A549 treated with AZD2906 at 1 μM for 4 hours (cell line): Measurements from ENCODE around the gene OR9A4. TPM values are rescaled to one million over a fixed set of nuclear protein-coding genes. Genes with fewer than 3 reads are reported as not detected.

Source experiments
- total RNA-seq: library from RNA; stranded (reverse); fragments of 200-300 nt; extraction: Qiagen RNA extraction; gene quantifications from 5 replicates; pipeline ENCODE4 v1.2.3, GENCODE V29; 2022

Gene OR9A4
- not detected in 5 replicates for total RNA-seq

GRCh38 chr7:141916099-141916498, at the start of gene OR9A4:
Gene OR9A4, plus strand, starts transcription at chr7:141916399. Its CDS starts 2,477 bp downstream, at chr7:141918876.

DNA sequence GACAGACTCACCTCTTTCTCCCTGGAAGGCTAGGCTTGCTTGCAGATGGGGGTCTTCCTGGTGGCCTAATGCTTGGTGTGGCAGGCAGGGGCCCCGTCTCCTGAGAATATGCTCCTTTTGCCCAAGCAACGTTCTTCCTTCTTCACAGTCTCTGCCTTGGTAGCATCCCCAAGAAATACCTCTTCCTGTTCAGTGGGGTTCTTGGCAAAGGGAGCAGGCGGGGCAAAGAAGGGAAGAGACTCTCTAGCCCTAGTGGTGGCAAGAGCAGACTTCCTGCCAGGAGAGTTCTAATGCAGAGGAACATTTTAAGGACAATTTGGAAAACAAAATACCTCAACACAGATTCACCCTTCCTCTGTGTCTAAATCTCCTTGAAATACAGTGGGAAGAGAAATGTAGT, 30.6 kb downstream of the OR9A4 start, which contains the start of gene CLEC5A:
Gene CLEC5A (minus strand): TSS at position 179 of the 400 bp plus-strand sequence. CDS start 682 bp downstream, outside the sequence.

Other genes starting within 250 kb of the OR9A4 start
- 4.6 to 6.0 TPM (median 5.6 TPM) in 5 replicates for gene DENND11, start 214.2 kb upstream of the OR9A4 start, total RNA-seq
- not detected in 5 replicates for gene WEE2, start 208.0 kb upstream of the OR9A4 start, total RNA-seq
- gene SSBP1, start 178.0 kb upstream of the OR9A4 start, total RNA-seq, result 272 to 326 TPM (median 276 TPM) in 5 replicates
- not detected in 5 replicates for gene TAS2R3, start 152.3 kb upstream of the OR9A4 start, total RNA-seq
- 0.05 to 0.17 TPM (median 0.11 TPM) in 5 replicates for gene TAS2R4, start 139.7 kb upstream of the OR9A4 start, total RNA-seq
- 0.28 to 0.44 TPM (median 0.36 TPM) in 5 replicates for gene TAS2R5, start 126.2 kb upstream of the OR9A4 start, total RNA-seq
- gene PRSS37, start 74.9 kb upstream of the OR9A4 start, total RNA-seq, result not detected in 5 replicates
- gene CLEC5A, start 30.6 kb downstream of the OR9A4 start, total RNA-seq, result not detected in 5 replicates
- not detected in 5 replicates for gene TAS2R38, start 57.4 kb downstream of the OR9A4 start, total RNA-seq
- 0.58 to 0.73 TPM (median 0.60 TPM) in 5 replicates for gene MGAM, start 79.5 kb downstream of the OR9A4 start, total RNA-seq
- 0.01 to 0.02 TPM (median 0.02 TPM) in 3 of 5 replicates, not detected in the others for gene MGAM2, start 195.3 kb downstream of the OR9A4 start, total RNA-seq